Cardiac septum (tissue), 1 donor: ENCODE results near the gene WDR81. TPM values are rescaled to one million over a fixed set of nuclear protein-coding genes. Genes with fewer than 3 reads are reported as not detected.
"Not testable (repeated sequence)": the region's sequence is repeated elsewhere in the genome, so short reads cannot be mapped to it uniquely, and the experiment has no call there.

Experiments
- DNase-seq: peaks from one replicate; pipeline ENCODE4 v3.0.0-alpha.2; 2020; ENCODE audit warnings: low spot score
- intact Hi-C: fragments of 100-400 bp; cut with DNase I; formaldehyde crosslinking; loops from one replicate; pipeline ENCODE4 v1.14.0; 2022
- long read RNA-seq: library from polyadenylated mRNA; unstranded; transcript quantifications from one replicate; pipeline ENCODE4 v2.0.0, GENCODE V29; 2021
- total RNA-seq: library from RNA; stranded (reverse); fragmentation: NEBNext Ultra II Directional; extraction: Animal tissue kit (Norgen Biotek cat#: 25700); gene quantifications from one replicate; pipeline ENCODE4 v1.2.1, GENCODE V29; 2021
- donor health status: DM: no; HTN: no; CAD: no.

WDR81 gene
- 7.2 TPM for total RNA-seq
- long read RNA-seq, full-length matches to known transcripts: 2 of 21 reads
- long read RNA-seq, partial matches to known transcripts: 12 of 21 reads
- long read RNA-seq, other reads (novel, unspliced or antisense): 7 of 21 reads

- DNase-seq: peak; percentile 97
- intact Hi-C loops: loop anchor here (2.0 to 5.0 kb wide), 2 partner anchors 58 to 318 kb away; partner anchors contain the start of gene OVCA2
Measured at GRCh38 chr17:1724351-1724868, at the start of gene WDR81. Gene WDR81, plus strand, starts transcription at chr17:1724704. Its CDS starts 256 bp downstream, at chr17:1724960.

GRCh38 chr17:1676401-1676800 is 48.1 kb upstream of the WDR81 start:
- DNase-seq: no peak
- intact Hi-C loops: no loop called here

GRCh38 chr17:1683459-1683858 is 41.0 kb upstream of the WDR81 start:
- intact Hi-C loops: no loop called here
- no peak for DNase-seq

GRCh38 chr17:1684378-1685189 is 39.9 kb upstream of the WDR81 start, which contains the start of gene PRPF8:
Gene PRPF8, minus strand, starts transcription at chr17:1684867. Its CDS starts 296 bp downstream, at chr17:1684571.
- intact Hi-C loops: loop anchor here (1.0 kb wide), 1 partner anchor 32 kb away; no protein-coding TSS in a partner anchor
- DNase-seq: peak; percentile 98

- intact Hi-C loops: no loop called here
- no peak for DNase-seq
Measured at GRCh38 chr17:1686086-1686485, 38.4 kb upstream of the WDR81 start.

- intact Hi-C loops, DNase-seq: not testable (repeated sequence)
Measured at GRCh38 chr17:1688405-1688804, 36.1 kb upstream of the WDR81 start.

- intact Hi-C loops: no loop called here
- no peak for DNase-seq
Measured at GRCh38 chr17:1690544-1691221, 33.8 kb upstream of the WDR81 start.

GRCh38 chr17:1693339-1693738 is 31.2 kb upstream of the WDR81 start:
- DNase-seq: no peak
- intact Hi-C loops: no loop called here

GRCh38 chr17:1695365-1695764 is 29.1 kb upstream of the WDR81 start:
- intact Hi-C loops: no loop called here

GRCh38 chr17:1697681-1698080 is 26.8 kb upstream of the WDR81 start:
- no peak for DNase-seq
- intact Hi-C loops: no loop called here

More at GRCh38 chr17:1695365-1695764, 29.1 kb upstream of the WDR81 start:
- DNase-seq: no peak

- DNase-seq, intact Hi-C loops: not testable (repeated sequence)
Measured at GRCh38 chr17:1699891-1700290, 24.6 kb upstream of the WDR81 start.

GRCh38 chr17:1703063-1703462 is 21.4 kb upstream of the WDR81 start:
- intact Hi-C loops: no loop called here
- no peak for DNase-seq

GRCh38 chr17:1705004-1705403 is 19.5 kb upstream of the WDR81 start:
- intact Hi-C loops: no loop called here
- DNase-seq: no peak

GRCh38 chr17:1707107-1707506 is 17.4 kb upstream of the WDR81 start:
- DNase-seq: no peak
- intact Hi-C loops: no loop called here

GRCh38 chr17:1708791-1709346 is 15.6 kb upstream of the WDR81 start:
- intact Hi-C loops: not testable (repeated sequence)

GRCh38 chr17:1709403-1709951 is 15.0 kb upstream of the WDR81 start:
- DNase-seq: no peak
- intact Hi-C loops: no loop called here

More at GRCh38 chr17:1708791-1709346, 15.6 kb upstream of the WDR81 start:
- DNase-seq: not testable (repeated sequence)

- intact Hi-C loops: loop anchor here (10.0 kb wide), 1 partner anchor 315 kb away; the partner anchor contains the start of gene RTN4RL1
- peak; percentile 87 for DNase-seq
Measured at GRCh38 chr17:1709971-1710806, 14.3 kb upstream of the WDR81 start, which contains the start of gene TLCD2. Gene TLCD2, minus strand, starts transcription at chr17:1710377. Its CDS starts 135 bp downstream, at chr17:1710242.

GRCh38 chr17:1710807-1711553 is 13.5 kb upstream of the WDR81 start:
- intact Hi-C loops: loop anchor here (10.0 kb wide), 1 partner anchor 314 kb away; the partner anchor contains the start of gene RTN4RL1

More at GRCh38 chr17:1710807-1711553, 13.5 kb upstream of the WDR81 start:
- no peak for DNase-seq
